H9 (cell line): ENCODE results near the gene ALOX12B. TPM values are rescaled to one million over a fixed set of nuclear protein-coding genes. Genes with fewer than 3 reads are reported as not detected.

Experiments
- DNase-seq: peaks from one replicate; pipeline ENCODE4 v3.0.0-alpha.2; 2017
- H2AFZ ChIP-seq: one replicate; pipeline ENCODE4 v1.6.1; 2013; ENCODE audit warnings: mild to moderate bottlenecking, low read length, control low read depth, moderate library complexity
- H2AK5ac ChIP-seq: 2 replicates; pipeline ENCODE4 v1.6.1; 2013; ENCODE audit warnings: low read length, control low read depth, mixed read lengths; ENCODE audit not compliant: insufficient read length
- H2BK120ac ChIP-seq: one replicate; pipeline ENCODE4 v1.6.1; 2013; ENCODE audit warnings: low read depth, mild to moderate bottlenecking, low read length, control low read depth, inconsistent platforms; ENCODE audit not compliant: poor library complexity, severe bottlenecking
- H2BK12ac ChIP-seq: 2 replicates; pipeline ENCODE4 v1.6.1; 2013; ENCODE audit warnings: low read length, control low read depth, mixed read lengths, low read depth; ENCODE audit not compliant: insufficient read length
- H2BK15ac ChIP-seq: 2 replicates; pipeline ENCODE4 v1.6.1; 2013; ENCODE audit warnings: low read depth, low read length, control low read depth
- H2BK20ac ChIP-seq: one replicate; pipeline ENCODE4 v1.6.1; 2013; ENCODE audit warnings: low read depth, mild to moderate bottlenecking, low read length, control low read depth, inconsistent platforms; ENCODE audit not compliant: poor library complexity, severe bottlenecking
- H2BK5ac ChIP-seq: 2 replicates; pipeline ENCODE4 v1.6.1; 2013; ENCODE audit warnings: low read length, control low read depth, mixed read lengths; ENCODE audit not compliant: insufficient read length
- H3K14ac ChIP-seq: 2 replicates; pipeline ENCODE4 v1.6.1; 2013; ENCODE audit warnings: low read length, control low read depth; ENCODE audit not compliant: insufficient read depth
- H3K18ac ChIP-seq: 2 replicates; pipeline ENCODE4 v1.6.1; 2013; ENCODE audit warnings: low read depth, mild to moderate bottlenecking, mixed read lengths, low read length, control low read depth; ENCODE audit not compliant: insufficient read length
- H3K23ac ChIP-seq: 2 replicates; pipeline ENCODE4 v1.6.1; 2013; ENCODE audit warnings: low read length, control low read depth, mixed read lengths, low read depth; ENCODE audit not compliant: insufficient read length
- H3K23me2 ChIP-seq: 2 replicates; pipeline ENCODE4 v1.6.1; 2013; ENCODE audit warnings: low read depth, mild to moderate bottlenecking, mixed read lengths, low read length, control low read depth; ENCODE audit not compliant: insufficient read length, poor library complexity, severe bottlenecking
- H3K27ac ChIP-seq: 2 replicates; pipeline ENCODE4 v1.5.1; 2013; ENCODE audit warnings: low read length, control low read depth, mixed read lengths, low read depth; ENCODE audit not compliant: insufficient read length
- H3K27me3 ChIP-seq: 2 replicates; pipeline ENCODE4 v1.6.1; 2013; ENCODE audit warnings: low read length, control low read depth, inconsistent platforms; ENCODE audit not compliant: insufficient read depth
- H3K4ac ChIP-seq: 2 replicates; pipeline ENCODE4 v1.6.1; 2013; ENCODE audit warnings: low read depth, mild to moderate bottlenecking, control low read depth, inconsistent platforms, low read length, moderate library complexity
- H3K4me1 ChIP-seq: 2 replicates; pipeline ENCODE4 v1.6.1; 2013; ENCODE audit warnings: low read length, control low read depth, inconsistent platforms; ENCODE audit not compliant: insufficient read depth
- H3K4me2 ChIP-seq: 2 replicates; pipeline ENCODE4 v1.6.1; 2013; ENCODE audit warnings: low read length, control low read depth, mixed read lengths; ENCODE audit not compliant: insufficient read length, insufficient read depth
- H3K56ac ChIP-seq: 2 replicates; pipeline ENCODE4 v1.6.1; 2013; ENCODE audit warnings: low read depth, mild to moderate bottlenecking, mixed read lengths, low read length, control low read depth; ENCODE audit not compliant: insufficient read length
- H3K79me1 ChIP-seq: 2 replicates; pipeline ENCODE4 v1.6.1; 2013; ENCODE audit warnings: low read depth, mild to moderate bottlenecking, moderate library complexity, low read length, control low read depth, inconsistent platforms; ENCODE audit not compliant: insufficient read depth, poor library complexity, severe bottlenecking
- H3K79me2 ChIP-seq: 2 replicates; pipeline ENCODE4 v1.6.1; 2013; ENCODE audit warnings: low read length, control low read depth, inconsistent platforms; ENCODE audit not compliant: insufficient read depth
- H3K9ac ChIP-seq: 2 replicates; pipeline ENCODE4 v1.6.1; 2013; ENCODE audit warnings: low read length, control low read depth, mixed read lengths; ENCODE audit not compliant: insufficient read length; ENCODE audit errors: extremely low read depth
- H3K9me3 ChIP-seq: one replicate; pipeline ENCODE4 v1.6.1; 2013; ENCODE audit warnings: low read depth, low read length, inconsistent platforms; ENCODE audit not compliant: control insufficient read depth
- H3T11ph ChIP-seq: one replicate; pipeline ENCODE4 v1.6.1; 2013; ENCODE audit warnings: mild to moderate bottlenecking, low read length, control low read depth, inconsistent platforms
- H4K20me1 ChIP-seq: one replicate; pipeline ENCODE4 v1.6.1; 2013; ENCODE audit not compliant: control insufficient read depth, insufficient read length, insufficient read depth
- H4K5ac ChIP-seq: 2 replicates; pipeline ENCODE4 v1.6.1; 2013; ENCODE audit warnings: low read depth, mild to moderate bottlenecking, mixed read lengths, low read length, control low read depth; ENCODE audit not compliant: insufficient read length
- H4K8ac ChIP-seq: replicated peaks from 2 replicates; pipeline ENCODE4 v1.6.1; 2013; ENCODE audit warnings: low read length, control low read depth, mixed read lengths, low read depth; ENCODE audit not compliant: insufficient read length
- H4K91ac ChIP-seq: 2 replicates; pipeline ENCODE4 v1.6.1; 2013; ENCODE audit warnings: low read depth, mild to moderate bottlenecking, moderate library complexity, mixed read lengths, low read length, control low read depth; ENCODE audit not compliant: insufficient read length
- H3K27ac Mint-ChIP-seq, 3 experiments: 2 replicates in 2 of 3; 3 replicates in 1 of 3; pipeline ENCODE4 v1.8.0; 2020 to 2021; ENCODE audit warnings: mixed read lengths in 3 of 3, mild to moderate bottlenecking in 1 of 3, moderate library complexity in 1 of 3
- H3K27me3 Mint-ChIP-seq: 2 replicates; pipeline ENCODE4 v1.8.0; 2021; ENCODE audit warnings: low read depth, mild to moderate bottlenecking, moderate library complexity, mixed read lengths
- H3K36me3 Mint-ChIP-seq, 3 experiments: 2 replicates in 2 of 3; 3 replicates in 1 of 3; pipeline ENCODE4 v1.8.0; 2020 to 2021; ENCODE audit warnings: low read depth in 3 of 3, mixed read lengths in 3 of 3; ENCODE audit not compliant: insufficient read depth in 1 of 3
- H3K4me1 Mint-ChIP-seq, 2 experiments: 2 replicates each; pipeline ENCODE4 v1.8.0; 2020; ENCODE audit warnings: mixed read lengths in 2 of 2
- H3K4me3 Mint-ChIP-seq, 2 experiments: 2 replicates in 1 of 2; 3 replicates in 1 of 2; pipeline ENCODE4 v1.8.0; 2020 to 2021; ENCODE audit warnings: mild to moderate bottlenecking in 2 of 2, mixed read lengths in 2 of 2, moderate library complexity in 1 of 2
- H3K9me3 Mint-ChIP-seq, 2 experiments: 2 replicates in 1 of 2; 3 replicates in 1 of 2; pipeline ENCODE4 v1.8.0; 2020; ENCODE audit warnings: mild to moderate bottlenecking in 2 of 2, mixed read lengths in 2 of 2, moderate library complexity in 1 of 2
- WGBS: extraction: QIAGEN DNeasy Blood & Tissue Kit; methylation state at CpG from one replicate; pipeline ENCODE4 v1.1.7; 2013; ENCODE audit warnings: missing lambda C conversion rate, low lambda C conversion rate, mixed read lengths; ENCODE audit not compliant: insufficient read length; ENCODE audit errors: extremely low coverage; 5-methylcytosine and 5-hydroxymethylcytosine counted together
- total RNA-seq: library from RNA; stranded (reverse); gene quantifications from 2 replicates; pipeline ENCODE4 v1.2.1, GENCODE V29; 2021
- TF ChIP-seq, protein P1 (sequence below): fragments of 200-600 bp; sonication (generic); conservative IDR thresholded peaks from 3 replicates; pipeline ENCODE4 v1.8.0; 2021; ENCODE audit warnings: antibody characterized with exemption, mild to moderate bottlenecking

Gene ALOX12B
- total RNA-seq, 1 experiment from 2014 or later = 1.2 TPM

DNA sequence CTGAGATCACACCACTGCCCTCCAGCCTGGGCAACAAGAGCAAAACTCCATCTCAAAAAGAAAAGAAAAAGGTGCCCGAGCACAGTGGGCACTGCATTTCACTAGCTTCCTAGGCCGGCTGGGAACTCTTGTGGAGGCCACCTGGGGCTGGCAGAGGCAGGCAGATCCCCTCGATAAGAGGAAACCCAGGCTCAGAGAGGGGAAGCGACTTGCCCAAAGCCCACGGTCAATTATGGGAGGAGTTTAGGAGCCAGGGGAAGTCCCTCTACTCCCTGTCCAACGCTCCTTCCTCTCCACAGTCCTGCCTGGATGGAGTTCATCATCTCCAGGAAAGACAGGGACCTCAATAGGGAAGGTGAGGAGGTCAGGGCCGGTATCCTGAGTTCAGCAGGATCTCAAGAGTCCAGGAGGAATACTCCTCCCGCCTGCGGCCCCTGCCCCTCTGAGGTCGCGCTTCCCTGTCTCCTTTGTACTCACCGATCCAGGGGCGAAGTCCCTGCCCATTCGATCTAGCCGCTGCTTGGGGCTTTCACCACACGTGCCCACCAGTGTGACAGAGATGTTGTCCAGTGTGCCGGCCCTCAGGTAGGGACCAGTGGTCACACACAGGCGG is 30.0 kb upstream of the ALOX12B start:
- no peak overlapping the region for H4K91ac ChIP-seq
- no peak overlapping the region for H3K27ac ChIP-seq
- H3K4me1 ChIP-seq = no peaks in the 10 kb centered on the region
- H3K4me1 Mint-ChIP-seq = peaks cover 10 to 16% of the 10 kb centered on the region in 2 experiments
- no peak overlapping the region for H2BK5ac ChIP-seq
- peaks cover 25% of the 10 kb centered on the region for H3K23me2 ChIP-seq
- H3K4me3 Mint-ChIP-seq = peak overlapping the region; percentile 91 to 93
- no peak overlapping the region for H3K9ac ChIP-seq
- H2BK12ac ChIP-seq = no peak overlapping the region
- H4K5ac ChIP-seq = no peak overlapping the region
- H2AFZ ChIP-seq = peak overlapping the region; percentile 86
- H3K27ac Mint-ChIP-seq = no peak overlapping the region
- TF ChIP-seq, protein P1, sequence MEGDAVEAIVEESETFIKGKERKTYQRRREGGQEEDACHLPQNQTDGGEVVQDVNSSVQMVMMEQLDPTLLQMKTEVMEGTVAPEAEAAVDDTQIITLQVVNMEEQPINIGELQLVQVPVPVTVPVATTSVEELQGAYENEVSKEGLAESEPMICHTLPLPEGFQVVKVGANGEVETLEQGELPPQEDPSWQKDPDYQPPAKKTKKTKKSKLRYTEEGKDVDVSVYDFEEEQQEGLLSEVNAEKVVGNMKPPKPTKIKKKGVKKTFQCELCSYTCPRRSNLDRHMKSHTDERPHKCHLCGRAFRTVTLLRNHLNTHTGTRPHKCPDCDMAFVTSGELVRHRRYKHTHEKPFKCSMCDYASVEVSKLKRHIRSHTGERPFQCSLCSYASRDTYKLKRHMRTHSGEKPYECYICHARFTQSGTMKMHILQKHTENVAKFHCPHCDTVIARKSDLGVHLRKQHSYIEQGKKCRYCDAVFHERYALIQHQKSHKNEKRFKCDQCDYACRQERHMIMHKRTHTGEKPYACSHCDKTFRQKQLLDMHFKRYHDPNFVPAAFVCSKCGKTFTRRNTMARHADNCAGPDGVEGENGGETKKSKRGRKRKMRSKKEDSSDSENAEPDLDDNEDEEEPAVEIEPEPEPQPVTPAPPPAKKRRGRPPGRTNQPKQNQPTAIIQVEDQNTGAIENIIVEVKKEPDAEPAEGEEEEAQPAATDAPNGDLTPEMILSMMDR = no peak
- no CpG with 5 or more reads among the region's 18 CpGs for WGBS
- H3K4ac ChIP-seq = no peak overlapping the region
- no peaks in the 10 kb centered on the region for H3K9me3 ChIP-seq
- H2BK20ac ChIP-seq = no peak overlapping the region
- H3K79me1 ChIP-seq = no peaks in the 10 kb centered on the region
- H2BK120ac ChIP-seq = no peak overlapping the region
- peaks cover 18% of the 10 kb centered on the region; the same call in 1 of the 2 replicates for H3K27me3 ChIP-seq
- H3K79me2 ChIP-seq = no peaks in the 10 kb centered on the region
- no peak overlapping the region for H4K8ac ChIP-seq
- no peak overlapping the region for H3T11ph ChIP-seq
- H3K4me2 ChIP-seq = peak overlapping the region; percentile 99
- H2BK15ac ChIP-seq = no peak overlapping the region
- H3K9me3 Mint-ChIP-seq = peaks cover 2 to 3% of the 10 kb centered on the region in 2 experiments; a peak in 2 of 5 replicates
- no peak overlapping the region for H3K18ac ChIP-seq
- H3K14ac ChIP-seq = no peak overlapping the region
- no peak overlapping the region for H2AK5ac ChIP-seq
- H3K27me3 Mint-ChIP-seq = peaks cover 85% of the 10 kb centered on the region
- no peak overlapping the region for H3K23ac ChIP-seq
- H3K36me3 Mint-ChIP-seq = no peaks in the 10 kb centered on the region; a peak in 1 of 7 replicates
- DNase-seq = peak; percentile 71
- no peaks in the 10 kb centered on the region for H4K20me1 ChIP-seq
- H3K56ac ChIP-seq = no peak overlapping the region
